HepG2 (cell line): ENCODE results near the gene ARVCF. TPM values are rescaled to one million over a fixed set of nuclear protein-coding genes. Genes with fewer than 3 reads are reported as not detected.

Source experiments
- ATF7-NPFF ChIP-seq: sonication (generic); formaldehyde crosslinking; IDR thresholded peaks from 2 replicates; pipeline ENCODE4 v1.8.1; 2023; ENCODE audit warnings: mild to moderate bottlenecking, low read depth, missing genetic modification reagents, moderate library complexity
- ATM ChIP-seq: fragments of 450-650 bp; IDR thresholded peaks from 2 replicates; pipeline ENCODE4 v1.7.1; 2017; ENCODE audit warnings: mild to moderate bottlenecking, borderline replicate concordance
- ETV5 ChIP-seq: IDR thresholded peaks from 2 replicates; pipeline ENCODE4 v1.6.1; 2018; ENCODE audit warnings: missing biosample characterization, missing genetic modification reagents, inconsistent platforms, borderline replicate concordance
- HMG20B ChIP-seq: conservative IDR thresholded peaks from 2 replicates; pipeline ENCODE4 v1.6.1; 2016; ENCODE audit warnings: missing genetic modification reagents, missing compliant biosample characterization
- HNF4A ChIP-seq: sonication (generic); formaldehyde crosslinking; IDR thresholded peaks from 2 replicates; pipeline ENCODE4 v1.4.0; 2020; ENCODE audit warnings: missing genetic modification reagents
- HNRNPL ChIP-seq: fragments of 200-400 bp; formaldehyde crosslinking; IDR thresholded peaks from 2 replicates; pipeline ENCODE4 v1.6.1; 2017; ENCODE audit warnings: mild to moderate bottlenecking, low read depth, low read length
- NR2F2 ChIP-seq: IDR thresholded peaks from 2 replicates; pipeline ENCODE4 v1.6.1; 2012; ENCODE audit warnings: low read depth, inconsistent platforms, borderline replicate concordance
- SIN3B ChIP-seq: fragments of 150-350 bp; IDR thresholded peaks from 2 replicates; pipeline ENCODE4 v1.6.1; 2014; ENCODE audit warnings: low read length
- THYN1 ChIP-seq: sonication (generic); formaldehyde crosslinking; IDR thresholded peaks from 2 replicates; pipeline ENCODE4 v1.8.1; 2023; ENCODE audit warnings: low read depth, mild to moderate bottlenecking, moderate library complexity, missing genetic modification reagents, borderline replicate concordance
- WIZ ChIP-seq: sonication (generic); formaldehyde crosslinking; IDR thresholded peaks from 2 replicates; pipeline ENCODE4 v1.5.1; 2020; ENCODE audit warnings: mild to moderate bottlenecking, missing genetic modification reagents
- YEATS2 ChIP-seq: sonication (generic); formaldehyde crosslinking; IDR thresholded peaks from 2 replicates; pipeline ENCODE4 v1.4.0; 2020; ENCODE audit warnings: missing genetic modification reagents, borderline replicate concordance
- ZNF224 ChIP-seq: sonication (generic); formaldehyde crosslinking; IDR thresholded peaks from 2 replicates; pipeline ENCODE4 v1.5.0; 2020; ENCODE audit warnings: mild to moderate bottlenecking, missing genetic modification reagents
- ZNF263 ChIP-seq: sonication (generic); formaldehyde crosslinking; IDR thresholded peaks from 2 replicates; pipeline ENCODE4 v1.4.0; 2020; ENCODE audit warnings: missing genetic modification reagents
- ZNF292 ChIP-seq: sonication (generic); formaldehyde crosslinking; IDR thresholded peaks from 2 replicates; pipeline ENCODE4 v1.8.1; 2022; ENCODE audit warnings: mild to moderate bottlenecking, low read depth, missing genetic modification reagents, borderline replicate concordance
- ZNF317 ChIP-seq: sonication (generic); formaldehyde crosslinking; IDR thresholded peaks from 2 replicates; pipeline ENCODE4 v1.5.0; 2020; ENCODE audit warnings: mild to moderate bottlenecking, missing genetic modification reagents
- ZNF678 ChIP-seq: sonication (generic); formaldehyde crosslinking; IDR thresholded peaks from 2 replicates; pipeline ENCODE4 v1.4.0; 2020; ENCODE audit warnings: mild to moderate bottlenecking, missing genetic modification reagents
- ZNF737 ChIP-seq: sonication (generic); formaldehyde crosslinking; IDR thresholded peaks from 2 replicates; pipeline ENCODE4 v1.5.0; 2020; ENCODE audit warnings: missing genetic modification reagents, mild to moderate bottlenecking, borderline replicate concordance
- polyA plus RNA-seq, 8 experiments: library from polyadenylated mRNA; depleted of rRNA in 3 of 8; stranded (reverse) in 7 of 8; unstranded in 1 of 8; fragments of >200 nt; fragmentation: Illumina TruSeq in 4 of 8; extraction: Trizol in 4 of 8; gene quantifications; 2 replicates each; pipeline versions ENCODE4 v1.2.1 to v1.2.3, GENCODE V29; 2011 to 2016; ENCODE audit warnings: low read depth in 4 of 8, missing spikeins in 1 of 8, mixed read lengths in 1 of 8; ENCODE audit not compliant: insufficient read depth in 1 of 8
- total RNA-seq, 5 experiments: library from RNA; depleted of rRNA; stranded (reverse); fragments of >200 nt; fragmentation: Illumina TruSeq; extraction: Trizol; gene quantifications; 2 replicates each; pipeline ENCODE4 v1.2.3, GENCODE V29; 2016; ENCODE audit warnings: low read depth in 1 of 5
- TF ChIP-seq, protein P1 (sequence below): sonication (generic); formaldehyde crosslinking; conservative IDR thresholded peaks from 2 replicates; pipeline ENCODE4 v1.8.0; 2022; ENCODE audit warnings: missing genetic modification reagents
- TF ChIP-seq, protein P2 (sequence below): sonication (generic); formaldehyde crosslinking; IDR thresholded peaks from 2 replicates; pipeline ENCODE4 v1.4.0; 2020; ENCODE audit warnings: low read depth, mild to moderate bottlenecking, missing genetic modification reagents
- TF ChIP-seq, protein P3 (sequence below), 2 experiments: fragments of 450-650 bp in 1 of 2; sonication (generic) in 1 of 2; formaldehyde crosslinking; IDR thresholded peaks; 2 replicates each; pipeline versions ENCODE4 v1.5.0 to v1.8.0; 2020 to 2022; ENCODE audit warnings: mild to moderate bottlenecking in 1 of 2, missing genetic modification reagents in 1 of 2
- TF ChIP-seq, protein P4 (sequence below): IDR thresholded peaks from 2 replicates; pipeline ENCODE4 v1.6.1; 2016; ENCODE audit warnings: low read depth, missing genetic modification reagents, missing compliant biosample characterization

The ARVCF gene
- total and polyA plus RNA-seq, 2 of the 13 experiments (the other 11 are each of a cell fraction or from before 2014, with no cell fraction given), result 16.4 to 17.7 TPM

DNA sequence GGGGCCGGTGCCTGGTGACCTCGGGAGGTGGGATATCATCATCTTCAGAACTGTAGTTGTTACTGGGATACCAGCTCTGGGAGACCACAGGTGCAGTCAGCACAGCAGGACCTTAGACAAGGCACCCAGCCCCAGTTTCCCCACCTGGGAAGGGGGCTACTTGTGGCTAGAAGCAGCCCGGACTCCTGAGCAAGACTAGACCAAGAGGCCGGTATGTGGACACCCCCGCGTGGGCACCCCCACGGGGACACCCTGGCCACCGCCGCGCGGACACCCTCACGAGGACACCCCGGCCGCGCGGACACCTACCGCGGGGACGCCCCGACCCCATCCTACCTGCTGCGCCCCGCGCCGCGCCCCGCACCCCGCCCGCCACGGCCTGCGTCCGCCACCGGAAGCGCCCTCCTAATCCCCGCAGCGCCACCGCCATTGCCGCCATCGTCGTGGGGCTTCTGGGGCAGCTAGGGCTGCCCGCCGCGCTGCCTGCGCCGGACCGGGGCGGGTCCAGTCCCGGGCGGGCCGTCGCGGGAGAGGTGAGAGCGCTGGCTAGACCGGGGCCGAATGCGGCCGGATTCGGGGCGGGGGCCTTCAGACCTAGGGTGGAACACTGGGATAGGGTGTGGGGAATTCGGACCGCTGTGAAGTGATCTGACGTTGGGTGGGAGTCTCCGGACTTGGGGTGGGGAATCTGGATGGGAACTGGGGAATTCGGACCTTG, 75.1 kb downstream of the ARVCF start, which contains the start of the genes COMT and TXNRD2 (continued):
- TF ChIP-seq, protein P1, sequence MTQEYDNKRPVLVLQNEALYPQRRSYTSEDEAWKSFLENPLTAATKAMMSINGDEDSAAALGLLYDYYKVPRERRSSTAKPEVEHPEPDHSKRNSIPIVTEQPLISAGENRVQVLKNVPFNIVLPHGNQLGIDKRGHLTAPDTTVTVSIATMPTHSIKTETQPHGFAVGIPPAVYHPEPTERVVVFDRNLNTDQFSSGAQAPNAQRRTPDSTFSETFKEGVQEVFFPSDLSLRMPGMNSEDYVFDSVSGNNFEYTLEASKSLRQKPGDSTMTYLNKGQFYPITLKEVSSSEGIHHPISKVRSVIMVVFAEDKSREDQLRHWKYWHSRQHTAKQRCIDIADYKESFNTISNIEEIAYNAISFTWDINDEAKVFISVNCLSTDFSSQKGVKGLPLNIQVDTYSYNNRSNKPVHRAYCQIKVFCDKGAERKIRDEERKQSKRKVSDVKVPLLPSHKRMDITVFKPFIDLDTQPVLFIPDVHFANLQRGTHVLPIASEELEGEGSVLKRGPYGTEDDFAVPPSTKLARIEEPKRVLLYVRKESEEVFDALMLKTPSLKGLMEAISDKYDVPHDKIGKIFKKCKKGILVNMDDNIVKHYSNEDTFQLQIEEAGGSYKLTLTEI (CRISPR knock-in tag), result no peak
- TF ChIP-seq, protein P2, sequence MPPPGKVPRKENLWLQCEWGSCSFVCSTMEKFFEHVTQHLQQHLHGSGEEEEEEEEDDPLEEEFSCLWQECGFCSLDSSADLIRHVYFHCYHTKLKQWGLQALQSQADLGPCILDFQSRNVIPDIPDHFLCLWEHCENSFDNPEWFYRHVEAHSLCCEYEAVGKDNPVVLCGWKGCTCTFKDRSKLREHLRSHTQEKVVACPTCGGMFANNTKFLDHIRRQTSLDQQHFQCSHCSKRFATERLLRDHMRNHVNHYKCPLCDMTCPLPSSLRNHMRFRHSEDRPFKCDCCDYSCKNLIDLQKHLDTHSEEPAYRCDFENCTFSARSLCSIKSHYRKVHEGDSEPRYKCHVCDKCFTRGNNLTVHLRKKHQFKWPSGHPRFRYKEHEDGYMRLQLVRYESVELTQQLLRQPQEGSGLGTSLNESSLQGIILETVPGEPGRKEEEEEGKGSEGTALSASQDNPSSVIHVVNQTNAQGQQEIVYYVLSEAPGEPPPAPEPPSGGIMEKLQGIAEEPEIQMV (CRISPR knock-in tag), result peak; percentile 74; the same call in 1 of the 2 replicates
- TF ChIP-seq ATF7-NPFF (CRISPR knock-in tag) (peak; percentile 58; the same call in 1 of the 2 replicates), ZNF317 (CRISPR knock-in tag) (no peak), ZNF737 (no peak), YEATS2 (CRISPR knock-in tag) (no peak), SIN3B (no peak), ATM (no peak), HNRNPL (no peak), ETV5 (CRISPR knock-in tag) (peak; percentile 68), HMG20B (CRISPR knock-in tag) (no peak), ZNF678 (CRISPR knock-in tag) (no peak; the same call in 1 of the 2 replicates), THYN1 (CRISPR knock-in tag) (no peak), ZNF263 (no peak), ZNF292 (no peak), NR2F2 (no peak), HNF4A (CRISPR knock-in tag) (0 out of 2 replicates have a peak, but pooled peaks have one; percentile 11), WIZ (CRISPR knock-in tag) (no peak), ZNF224 (CRISPR knock-in tag) (no peak; the same call in 1 of the 2 replicates)
- TF ChIP-seq, protein P3, sequence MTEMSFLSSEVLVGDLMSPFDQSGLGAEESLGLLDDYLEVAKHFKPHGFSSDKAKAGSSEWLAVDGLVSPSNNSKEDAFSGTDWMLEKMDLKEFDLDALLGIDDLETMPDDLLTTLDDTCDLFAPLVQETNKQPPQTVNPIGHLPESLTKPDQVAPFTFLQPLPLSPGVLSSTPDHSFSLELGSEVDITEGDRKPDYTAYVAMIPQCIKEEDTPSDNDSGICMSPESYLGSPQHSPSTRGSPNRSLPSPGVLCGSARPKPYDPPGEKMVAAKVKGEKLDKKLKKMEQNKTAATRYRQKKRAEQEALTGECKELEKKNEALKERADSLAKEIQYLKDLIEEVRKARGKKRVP (CRISPR knock-in tag; IDR thresholded peaks at IDR 0.05), result no peak
- TF ChIP-seq, protein P4, sequence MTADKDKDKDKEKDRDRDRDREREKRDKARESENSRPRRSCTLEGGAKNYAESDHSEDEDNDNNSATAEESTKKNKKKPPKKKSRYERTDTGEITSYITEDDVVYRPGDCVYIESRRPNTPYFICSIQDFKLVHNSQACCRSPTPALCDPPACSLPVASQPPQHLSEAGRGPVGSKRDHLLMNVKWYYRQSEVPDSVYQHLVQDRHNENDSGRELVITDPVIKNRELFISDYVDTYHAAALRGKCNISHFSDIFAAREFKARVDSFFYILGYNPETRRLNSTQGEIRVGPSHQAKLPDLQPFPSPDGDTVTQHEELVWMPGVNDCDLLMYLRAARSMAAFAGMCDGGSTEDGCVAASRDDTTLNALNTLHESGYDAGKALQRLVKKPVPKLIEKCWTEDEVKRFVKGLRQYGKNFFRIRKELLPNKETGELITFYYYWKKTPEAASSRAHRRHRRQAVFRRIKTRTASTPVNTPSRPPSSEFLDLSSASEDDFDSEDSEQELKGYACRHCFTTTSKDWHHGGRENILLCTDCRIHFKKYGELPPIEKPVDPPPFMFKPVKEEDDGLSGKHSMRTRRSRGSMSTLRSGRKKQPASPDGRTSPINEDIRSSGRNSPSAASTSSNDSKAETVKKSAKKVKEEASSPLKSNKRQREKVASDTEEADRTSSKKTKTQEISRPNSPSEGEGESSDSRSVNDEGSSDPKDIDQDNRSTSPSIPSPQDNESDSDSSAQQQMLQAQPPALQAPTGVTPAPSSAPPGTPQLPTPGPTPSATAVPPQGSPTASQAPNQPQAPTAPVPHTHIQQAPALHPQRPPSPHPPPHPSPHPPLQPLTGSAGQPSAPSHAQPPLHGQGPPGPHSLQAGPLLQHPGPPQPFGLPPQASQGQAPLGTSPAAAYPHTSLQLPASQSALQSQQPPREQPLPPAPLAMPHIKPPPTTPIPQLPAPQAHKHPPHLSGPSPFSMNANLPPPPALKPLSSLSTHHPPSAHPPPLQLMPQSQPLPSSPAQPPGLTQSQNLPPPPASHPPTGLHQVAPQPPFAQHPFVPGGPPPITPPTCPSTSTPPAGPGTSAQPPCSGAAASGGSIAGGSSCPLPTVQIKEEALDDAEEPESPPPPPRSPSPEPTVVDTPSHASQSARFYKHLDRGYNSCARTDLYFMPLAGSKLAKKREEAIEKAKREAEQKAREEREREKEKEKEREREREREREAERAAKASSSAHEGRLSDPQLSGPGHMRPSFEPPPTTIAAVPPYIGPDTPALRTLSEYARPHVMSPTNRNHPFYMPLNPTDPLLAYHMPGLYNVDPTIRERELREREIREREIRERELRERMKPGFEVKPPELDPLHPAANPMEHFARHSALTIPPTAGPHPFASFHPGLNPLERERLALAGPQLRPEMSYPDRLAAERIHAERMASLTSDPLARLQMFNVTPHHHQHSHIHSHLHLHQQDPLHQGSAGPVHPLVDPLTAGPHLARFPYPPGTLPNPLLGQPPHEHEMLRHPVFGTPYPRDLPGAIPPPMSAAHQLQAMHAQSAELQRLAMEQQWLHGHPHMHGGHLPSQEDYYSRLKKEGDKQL (CRISPR knock-in tag), result no peak
